AG04450 (cell line): ENCODE data around the gene USP7. TPM values are rescaled to one million over a fixed set of nuclear protein-coding genes. Genes with fewer than 3 reads are reported as not detected.

ENCODE experiments used
- CTCF ChIA-PET: fragments of 300-600, 350-600 bp; formaldehyde crosslinking; extraction: SDS; loops from one replicate; lab custom pipeline; 2022; ENCODE audit warnings: antibody characterized with exemption, inconsistent platforms; lab: Charles Lee
- POLR2A ChIA-PET: fragments of 350-600 bp; formaldehyde crosslinking; extraction: SDS; loops from one replicate; lab custom pipeline; 2021; ENCODE audit warnings: antibody characterized with exemption, inconsistent platforms; lab: Yijun Ruan, JAX
- DNase-seq: peaks from one replicate; pipeline ENCODE4 v3.0.0-alpha.2; 2011; ENCODE audit warnings: low read depth, low spot score
- H3K27ac ChIP-seq: one replicate; pipeline ENCODE4 v1.5.1; 2012; ENCODE audit warnings: low read depth, low read length, control low read depth
- H3K27me3 ChIP-seq: one replicate; pipeline ENCODE4 v1.6.0; 2012; ENCODE audit warnings: low read length; ENCODE audit not compliant: control insufficient read depth, insufficient read depth
- H3K4me3 ChIP-seq: 2 replicates; pipeline ENCODE4 v1.5.1; 2011; ENCODE audit warnings: mild to moderate bottlenecking, low read depth, low read length, control low read depth
- H3K9me3 ChIP-seq: 2 replicates; pipeline ENCODE4 v1.5.1; 2012; ENCODE audit warnings: low read length; ENCODE audit not compliant: control insufficient read depth, insufficient read depth
- polyA plus RNA-seq: library from polyadenylated mRNA; depleted of rRNA; stranded (reverse); fragments of >200 nt; gene quantifications from 2 replicates; pipeline ENCODE4 v1.2.3, GENCODE V29; 2011
- TF ChIP-seq, protein P1 (sequence below): IDR thresholded peaks from 2 replicates; pipeline ENCODE4 v1.5.1; 2011; ENCODE audit warnings: low read depth, low read length, control low read depth, inconsistent platforms

The USP7 gene
- polyA plus RNA-seq, 1 experiment: 26.9 TPM

- TF ChIP-seq, protein P1, sequence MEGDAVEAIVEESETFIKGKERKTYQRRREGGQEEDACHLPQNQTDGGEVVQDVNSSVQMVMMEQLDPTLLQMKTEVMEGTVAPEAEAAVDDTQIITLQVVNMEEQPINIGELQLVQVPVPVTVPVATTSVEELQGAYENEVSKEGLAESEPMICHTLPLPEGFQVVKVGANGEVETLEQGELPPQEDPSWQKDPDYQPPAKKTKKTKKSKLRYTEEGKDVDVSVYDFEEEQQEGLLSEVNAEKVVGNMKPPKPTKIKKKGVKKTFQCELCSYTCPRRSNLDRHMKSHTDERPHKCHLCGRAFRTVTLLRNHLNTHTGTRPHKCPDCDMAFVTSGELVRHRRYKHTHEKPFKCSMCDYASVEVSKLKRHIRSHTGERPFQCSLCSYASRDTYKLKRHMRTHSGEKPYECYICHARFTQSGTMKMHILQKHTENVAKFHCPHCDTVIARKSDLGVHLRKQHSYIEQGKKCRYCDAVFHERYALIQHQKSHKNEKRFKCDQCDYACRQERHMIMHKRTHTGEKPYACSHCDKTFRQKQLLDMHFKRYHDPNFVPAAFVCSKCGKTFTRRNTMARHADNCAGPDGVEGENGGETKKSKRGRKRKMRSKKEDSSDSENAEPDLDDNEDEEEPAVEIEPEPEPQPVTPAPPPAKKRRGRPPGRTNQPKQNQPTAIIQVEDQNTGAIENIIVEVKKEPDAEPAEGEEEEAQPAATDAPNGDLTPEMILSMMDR: no peak
- DNase-seq: no peak
- H3K27me3 ChIP-seq: no peaks in the 10 kb centered on the region
- CTCF ChIA-PET: interaction anchor here (6.1 kb wide), 1 partner anchor 96 kb away, joined by 31 read pairs; no protein-coding TSS in a partner anchor
- H3K4me3 ChIP-seq: no peak overlapping the region
- no peak overlapping the region for H3K27ac ChIP-seq
- POLR2A ChIA-PET: no interaction called here
- no peaks in the 10 kb centered on the region for H3K9me3 ChIP-seq
These were observed 50.9 kb downstream of the USP7 start for GRCh38 chr16:8912793-8913192.

GRCh38 chr16:8910811-8911210, 52.9 kb downstream of the USP7 start:
- Histone ChIP-seq H3K9me3 (no peaks in the 10 kb centered on the region), H3K4me3 (no peak overlapping the region), H3K27ac (no peak overlapping the region), H3K27me3 (no peaks in the 10 kb centered on the region)
- CTCF ChIA-PET: interaction anchor here (0.5 to 6.1 kb wide), 3 partner anchors 12 to 98 kb away, joined by 3 to 31 read pairs (median 3); no protein-coding TSS in a partner anchor
- no peak for DNase-seq
- POLR2A ChIA-PET: no interaction called here
- TF ChIP-seq, protein P1: no peak

- Histone ChIP-seq H3K9me3 (no peaks in the 10 kb centered on the region), H3K27me3 (no peaks in the 10 kb centered on the region), H3K4me3 (no peak overlapping the region), H3K27ac (no peak overlapping the region)
- no peak for DNase-seq
- TF ChIP-seq, protein P1: no peak
- ChIA-PET CTCF (interaction anchor here (6.1 kb wide), 1 partner anchor 100 kb away, joined by 31 read pairs; no protein-coding TSS in a partner anchor), POLR2A (no interaction called here)
These were observed 54.8 kb downstream of the USP7 start for GRCh38 chr16:8908810-8909468.

DNA sequence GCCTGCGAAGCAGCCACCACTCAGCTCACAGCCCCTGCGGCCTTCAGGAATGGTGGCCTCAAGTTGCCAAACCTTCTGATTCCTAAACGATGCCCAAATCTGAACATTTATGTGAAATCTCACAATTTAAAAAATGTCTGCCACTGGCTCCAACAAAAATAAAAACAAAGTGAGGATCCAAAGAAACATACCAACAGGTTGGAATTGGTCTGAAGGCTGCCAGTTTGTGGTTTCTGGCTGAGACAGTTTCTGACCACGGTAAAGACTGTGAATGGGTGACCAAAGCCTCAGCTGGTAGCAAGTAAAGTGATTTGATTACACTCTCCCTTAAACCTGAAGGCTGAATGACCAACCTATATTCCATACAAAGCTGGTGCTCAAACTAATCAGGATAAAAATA, 56.6 kb downstream of the USP7 start:
- Histone ChIP-seq H3K27me3 (no peaks in the 10 kb centered on the region), H3K27ac (no peak overlapping the region), H3K4me3 (no peak overlapping the region), H3K9me3 (no peaks in the 10 kb centered on the region)
- POLR2A ChIA-PET: no interaction called here
- CTCF ChIA-PET: interaction anchor here (6.1 kb wide), 1 partner anchor 102 kb away, joined by 31 read pairs; no protein-coding TSS in a partner anchor
- TF ChIP-seq, protein P1: no peak
- DNase-seq: no peak
